MM.1S (cell line): Measurements from ENCODE around the gene MAGI2.

Source experiments
- DNase-seq: peaks from one replicate; pipeline ENCODE4 v3.0.0-alpha.2; 2015
- H2AFZ ChIP-seq: fragments of 300-600 bp; sonication (generic); 2 replicates; pipeline ENCODE4 v1.6.0; 2016; ENCODE audit warnings: antibody characterized with exemption, low read length
- H3F3A ChIP-seq: fragments of 300-600 bp; sonication (generic); 2 replicates; pipeline ENCODE4 v1.6.1; 2016; ENCODE audit warnings: mild to moderate bottlenecking, antibody characterized with exemption, low read length, moderate library complexity, mixed read lengths; ENCODE audit not compliant: insufficient read depth
- H3K27ac ChIP-seq: fragments of 300-600 bp; sonication (generic); 2 replicates; pipeline ENCODE4 v1.5.1; 2016; ENCODE audit warnings: mild to moderate bottlenecking, low read length
- H3K27me3 ChIP-seq: fragments of 300-600 bp; sonication (generic); replicated peaks from 2 replicates; pipeline ENCODE4 v1.6.0; 2016; ENCODE audit warnings: low read length; ENCODE audit not compliant: insufficient read depth
- H3K36me3 ChIP-seq: fragments of 300-600 bp; sonication (generic); replicated peaks from 2 replicates; pipeline ENCODE4 v1.6.1; 2016; ENCODE audit warnings: mild to moderate bottlenecking, low read length, mixed read lengths; ENCODE audit not compliant: insufficient read depth
- H3K4me1 ChIP-seq: fragments of 300-600 bp; sonication (generic); 2 replicates; pipeline ENCODE4 v1.6.1; 2016; ENCODE audit warnings: low read length, mixed read lengths
- H3K4me2 ChIP-seq: fragments of 300-600 bp; sonication (generic); 2 replicates; pipeline ENCODE4 v1.6.0; 2016; ENCODE audit warnings: low read depth, low read length
- H3K4me3 ChIP-seq: fragments of 300-600 bp; sonication (generic); 2 replicates; pipeline ENCODE4 v1.5.1; 2016; ENCODE audit warnings: low read length, mixed read lengths
- H3K79me2 ChIP-seq: fragments of 300-600 bp; sonication (generic); 2 replicates; pipeline ENCODE4 v1.6.1; 2016; ENCODE audit warnings: mixed run types, low read length, mixed read lengths
- H3K9ac ChIP-seq: fragments of 300-600 bp; sonication (generic); 2 replicates; pipeline ENCODE4 v1.6.1; 2016; ENCODE audit warnings: low read length, mixed read lengths
- H3K9me2 ChIP-seq: fragments of 300-600 bp; sonication (generic); replicated peaks from 2 replicates; pipeline ENCODE4 v1.6.1; 2016; ENCODE audit warnings: mild to moderate bottlenecking, low read length, mixed read lengths; ENCODE audit not compliant: insufficient read depth
- H3K9me3 ChIP-seq: fragments of 300-600 bp; sonication (generic); replicated peaks from 2 replicates; pipeline ENCODE4 v1.6.1; 2016; ENCODE audit warnings: mild to moderate bottlenecking, low read length, mixed read lengths; ENCODE audit not compliant: insufficient read depth
- H4K20me1 ChIP-seq: fragments of 300-600 bp; sonication (generic); 2 replicates; pipeline ENCODE4 v1.6.1; 2016; ENCODE audit warnings: mild to moderate bottlenecking, low read length, moderate library complexity, mixed read lengths; ENCODE audit not compliant: insufficient read depth
- CTCF ChIP-seq: fragments of 300-600 bp; sonication (generic); IDR thresholded peaks from 2 replicates; pipeline ENCODE4 v1.5.1; 2016; ENCODE audit warnings: antibody characterized with exemption, low read length, mixed read lengths
- EZH2 ChIP-seq: fragments of 300-600 bp; sonication (generic); optimal IDR thresholded peaks from 2 replicates; pipeline ENCODE3; 2017; ENCODE audit warnings: low read depth, mild to moderate bottlenecking, antibody characterized with exemption, low read length, mixed read lengths
- EZH2phosphoT487 ChIP-seq: fragments of 300-600 bp; sonication (generic); IDR thresholded peaks from 2 replicates; pipeline ENCODE4 v1.6.1; 2018; ENCODE audit warnings: antibody characterized with exemption, low read length

Gene MAGI2

GRCh38 chr7:78023191-78023590 is 1430.3 kb downstream of the MAGI2 start:
- no peak overlapping the region for H2AFZ ChIP-seq
- H3K4me1 ChIP-seq = no peaks in the 10 kb centered on the region
- H4K20me1 ChIP-seq = no peaks in the 10 kb centered on the region
- H3F3A ChIP-seq = no peaks in the 10 kb centered on the region
- H3K79me2 ChIP-seq = no peaks in the 10 kb centered on the region
- H3K27me3 ChIP-seq = no peaks in the 10 kb centered on the region
- no peak overlapping the region for H3K9ac ChIP-seq
- H3K9me2 ChIP-seq = no peaks in the 10 kb centered on the region
- TF ChIP-seq EZH2phosphoT487 (no peak), EZH2 (no peak), CTCF (no peak)
- no peak overlapping the region for H3K27ac ChIP-seq
- H3K36me3 ChIP-seq = no peaks in the 10 kb centered on the region
- no peak for DNase-seq
- H3K4me3 ChIP-seq = no peak overlapping the region
- no peaks in the 10 kb centered on the region for H3K9me3 ChIP-seq
- no peak overlapping the region for H3K4me2 ChIP-seq

- H4K20me1 ChIP-seq = no peaks in the 10 kb centered on the region
- no peaks in the 10 kb centered on the region for H3K79me2 ChIP-seq
- H3K9ac ChIP-seq = no peak overlapping the region
- H2AFZ ChIP-seq = no peak overlapping the region
- no peak overlapping the region for H3K4me2 ChIP-seq
- H3F3A ChIP-seq = no peaks in the 10 kb centered on the region
- H3K9me2 ChIP-seq = no peaks in the 10 kb centered on the region
- no peaks in the 10 kb centered on the region for H3K27me3 ChIP-seq
- no peaks in the 10 kb centered on the region for H3K36me3 ChIP-seq
- no peak overlapping the region for H3K4me3 ChIP-seq
- TF ChIP-seq EZH2 = no peak
- TF ChIP-seq CTCF = no peak
- TF ChIP-seq EZH2phosphoT487 = no peak
- H3K9me3 ChIP-seq = no peaks in the 10 kb centered on the region
- no peak overlapping the region for H3K27ac ChIP-seq
- no peak for DNase-seq
- no peaks in the 10 kb centered on the region for H3K4me1 ChIP-seq
Observed at GRCh38 chr7:78022165-78022564, 1431.3 kb downstream of the MAGI2 start.

GRCh38 chr7:78020874-78021249 is 1432.6 kb downstream of the MAGI2 start:
- TF ChIP-seq EZH2phosphoT487 = no peak
- no peaks in the 10 kb centered on the region for H3K9me2 ChIP-seq
- H3K4me2 ChIP-seq = no peak overlapping the region
- H3K27ac ChIP-seq = no peak overlapping the region
- H3K79me2 ChIP-seq = no peaks in the 10 kb centered on the region
- no peak for DNase-seq
- H2AFZ ChIP-seq = no peak overlapping the region
- no peaks in the 10 kb centered on the region for H3K27me3 ChIP-seq
- no peak overlapping the region for H3K4me3 ChIP-seq
- H3F3A ChIP-seq = no peaks in the 10 kb centered on the region
- no peak overlapping the region for H3K9ac ChIP-seq
- no peaks in the 10 kb centered on the region for H4K20me1 ChIP-seq
- H3K36me3 ChIP-seq = no peaks in the 10 kb centered on the region
- H3K9me3 ChIP-seq = no peaks in the 10 kb centered on the region
- no peaks in the 10 kb centered on the region for H3K4me1 ChIP-seq

- Histone ChIP-seq H3K27ac (no peak overlapping the region), H3K9ac (no peak overlapping the region), H2AFZ (no peak overlapping the region), H3K36me3 (no peaks in the 10 kb centered on the region), H3K4me3 (no peak overlapping the region), H3K4me2 (no peak overlapping the region), H3K9me3 (no peaks in the 10 kb centered on the region), H3F3A (no peaks in the 10 kb centered on the region), H3K79me2 (no peaks in the 10 kb centered on the region), H3K4me1 (no peaks in the 10 kb centered on the region), H3K27me3 (no peaks in the 10 kb centered on the region), H3K9me2 (no peaks in the 10 kb centered on the region), H4K20me1 (no peaks in the 10 kb centered on the region)
- TF ChIP-seq CTCF (peak; percentile 59), EZH2phosphoT487 (no peak)
- DNase-seq = peak; percentile 23
Observed at GRCh38 chr7:78020136-78020873, 1433.2 kb downstream of the MAGI2 start.
